ENCODE results near the gene GMNN.
A peak's percentile ranks its signal among the peaks of the same experiment; 100 is the strongest.

Gene GMNN

DNA sequence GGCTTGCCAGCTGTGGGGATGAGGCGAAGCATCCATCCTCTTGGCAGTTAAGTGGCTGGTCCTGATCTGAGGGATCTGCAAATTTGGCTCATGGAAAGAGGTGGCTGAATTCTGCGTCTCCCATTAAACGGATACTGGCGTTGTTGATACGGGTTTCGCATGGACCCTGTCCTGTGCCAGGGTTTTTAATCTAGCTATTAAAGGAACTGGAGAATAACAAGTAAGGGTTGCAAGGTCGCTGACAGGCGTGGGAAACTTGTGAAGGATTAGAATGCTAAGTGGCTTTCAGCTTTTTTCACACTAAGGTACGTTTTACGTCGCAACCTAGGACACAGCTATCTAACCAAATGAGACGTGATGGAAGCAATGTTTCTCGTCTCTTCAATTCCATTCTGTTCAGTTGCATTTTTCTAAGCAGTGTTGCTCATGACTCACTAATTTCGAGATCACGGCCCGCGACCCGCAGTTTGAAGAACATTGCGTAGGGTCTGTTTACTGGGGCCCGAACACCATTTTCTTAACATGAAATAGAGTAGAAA lies 852 bp downstream of the GMNN start:
- H2BK120ac ChIP-seq (ENCODE audit: low read depth, low read length) = no peak overlapping the region
- H3K36me3 ChIP-seq (ENCODE audit: control insufficient read depth, insufficient read depth, low read length) = no peaks in the 10 kb centered on the region
- no peak overlapping the region for H3K23ac ChIP-seq (ENCODE audit: low read length)
- no peak overlapping the region for H2AK5ac ChIP-seq (ENCODE audit: low read length)
- peak overlapping the region; percentile 95 for H3K4me3 ChIP-seq (ENCODE audit: low read length)
- H3K79me2 ChIP-seq (ENCODE audit: control insufficient read depth, insufficient read depth, low read length) = peaks cover 32% of the 10 kb centered on the region
- no peak overlapping the region for H4K5ac ChIP-seq (ENCODE audit: low read length)
- H3K4me1 ChIP-seq (ENCODE audit: control insufficient read depth, low read depth, low read length) = peaks cover 2% of the 10 kb centered on the region
- no peak overlapping the region for H3K4ac ChIP-seq (ENCODE audit: low read depth, low read length)
- no peak for DNase-seq
- H3K18ac ChIP-seq (ENCODE audit: low read length) = no peak overlapping the region
- H3K4me2 ChIP-seq (ENCODE audit: low read length) = peak overlapping the region; percentile 86
- H4K8ac ChIP-seq (ENCODE audit: low read depth, low read length) = no peak overlapping the region
- H3K79me1 ChIP-seq (ENCODE audit: low read length) = no peaks in the 10 kb centered on the region
- H3K9ac ChIP-seq (ENCODE audit: low read length) = peak overlapping the region; percentile 95
- no peak overlapping the region for H2BK5ac ChIP-seq (ENCODE audit: low read length)
- no peaks in the 10 kb centered on the region for H3K27me3 ChIP-seq (ENCODE audit: insufficient read depth, low read length, poor library complexity)
- no peak overlapping the region for H2BK15ac ChIP-seq (replicated peaks; ENCODE audit: low read depth)
- H3K27ac ChIP-seq (ENCODE audit: low read depth, low read length) = peak overlapping the region; percentile 15
- WGBS (ENCODE audit: extremely low coverage, insufficient coverage, low lambda C conversion rate) = no CpG with 5 or more reads among the region's 20 CpGs
- peak overlapping the region; percentile 96 for H3K56ac ChIP-seq (ENCODE audit: low read length)

DNA sequence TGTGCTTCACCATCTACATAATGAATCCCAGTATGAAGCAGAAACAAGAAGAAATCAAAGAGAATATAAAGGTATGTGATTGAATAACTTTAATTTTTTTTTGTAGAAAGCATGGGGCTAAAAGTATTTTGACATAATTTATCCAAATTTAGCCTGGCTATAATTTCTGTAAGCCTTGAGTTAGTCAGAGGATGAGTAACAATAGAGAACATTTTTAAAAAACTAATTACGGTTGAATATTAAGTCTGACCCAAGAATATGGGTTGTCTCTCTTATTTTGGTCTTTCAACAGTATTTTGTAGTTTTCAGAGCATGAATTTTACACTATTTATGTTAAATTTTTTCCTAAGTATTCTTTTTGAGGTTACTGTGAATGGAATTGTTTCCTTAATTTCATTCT lies 2.5 kb downstream of the GMNN start:
- H3K79me2 ChIP-seq (ENCODE audit: control insufficient read depth, insufficient read depth, low read length) = peaks cover 32% of the 10 kb centered on the region
- no peak overlapping the region for H2AK5ac ChIP-seq (ENCODE audit: low read length)
- H3K36me3 ChIP-seq (ENCODE audit: control insufficient read depth, insufficient read depth, low read length) = no peaks in the 10 kb centered on the region
- H3K56ac ChIP-seq (ENCODE audit: low read length) = no peak overlapping the region
- H2BK120ac ChIP-seq (ENCODE audit: low read depth, low read length) = no peak overlapping the region
- H3K27me3 ChIP-seq (ENCODE audit: insufficient read depth, low read length, poor library complexity) = no peaks in the 10 kb centered on the region
- no peak overlapping the region for H3K4me3 ChIP-seq (ENCODE audit: low read length)
- peaks cover 3% of the 10 kb centered on the region for H3K79me1 ChIP-seq (ENCODE audit: low read length)
- H3K23ac ChIP-seq (ENCODE audit: low read length) = no peak overlapping the region
- no peak overlapping the region for H2BK15ac ChIP-seq (replicated peaks; ENCODE audit: low read depth)
- H3K4me1 ChIP-seq (ENCODE audit: control insufficient read depth, low read depth, low read length) = peaks cover 2% of the 10 kb centered on the region
- no peak overlapping the region for H3K4me2 ChIP-seq (ENCODE audit: low read length)
- H4K8ac ChIP-seq (ENCODE audit: low read depth, low read length) = no peak overlapping the region
- no peak for DNase-seq
- no peak overlapping the region for H3K4ac ChIP-seq (ENCODE audit: low read depth, low read length)
- no peak overlapping the region for H3K18ac ChIP-seq (ENCODE audit: low read length)
- no CpG with 5 or more reads among the region's 1 CpG for WGBS (ENCODE audit: extremely low coverage, insufficient coverage, low lambda C conversion rate)
- H3K9ac ChIP-seq (ENCODE audit: low read length) = no peak overlapping the region
- H3K27ac ChIP-seq (ENCODE audit: low read depth, low read length) = no peak overlapping the region
- no peak overlapping the region for H2BK5ac ChIP-seq (ENCODE audit: low read length)
- no peak overlapping the region for H4K5ac ChIP-seq (ENCODE audit: low read length)

DNA sequence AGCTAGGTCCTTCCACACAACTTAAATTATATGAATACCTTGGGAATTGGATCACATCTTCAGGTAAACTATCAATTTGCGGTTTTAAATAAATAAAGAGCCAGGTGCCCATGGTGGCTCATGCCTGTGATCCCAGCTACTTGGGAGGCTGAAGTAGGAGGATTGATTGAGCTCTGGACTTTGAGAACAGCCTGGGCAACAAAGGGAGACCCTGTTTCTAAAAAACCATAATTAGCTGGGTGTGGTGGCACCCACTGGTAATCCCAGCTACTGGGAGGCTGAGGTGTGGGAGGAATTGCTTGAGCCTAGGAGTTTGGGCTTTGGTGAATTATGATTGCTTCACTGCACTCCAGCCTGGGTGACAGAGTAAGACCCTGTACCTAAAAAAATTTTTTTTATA lies 3.4 kb downstream of the GMNN start:
- peaks cover 3% of the 10 kb centered on the region for H3K79me1 ChIP-seq (ENCODE audit: low read length)
- no peak overlapping the region for H2AK5ac ChIP-seq (ENCODE audit: low read length)
- no peak overlapping the region for H3K27ac ChIP-seq (ENCODE audit: low read depth, low read length)
- peaks cover 2% of the 10 kb centered on the region for H3K4me1 ChIP-seq (ENCODE audit: control insufficient read depth, low read depth, low read length)
- no peak overlapping the region for H4K8ac ChIP-seq (ENCODE audit: low read depth, low read length)
- H2BK120ac ChIP-seq (ENCODE audit: low read depth, low read length) = no peak overlapping the region
- H3K4me2 ChIP-seq (ENCODE audit: low read length) = no peak overlapping the region
- peak overlapping the region; percentile 17 for H3K9ac ChIP-seq (ENCODE audit: low read length)
- H2BK15ac ChIP-seq (replicated peaks; ENCODE audit: low read depth) = no peak overlapping the region
- H3K27me3 ChIP-seq (ENCODE audit: insufficient read depth, low read length, poor library complexity) = no peaks in the 10 kb centered on the region
- DNase-seq = no peak
- H3K4me3 ChIP-seq (ENCODE audit: low read length) = no peak overlapping the region
- H3K4ac ChIP-seq (ENCODE audit: low read depth, low read length) = no peak overlapping the region
- peaks cover 32% of the 10 kb centered on the region for H3K79me2 ChIP-seq (ENCODE audit: control insufficient read depth, insufficient read depth, low read length)
- H3K36me3 ChIP-seq (ENCODE audit: control insufficient read depth, insufficient read depth, low read length) = no peaks in the 10 kb centered on the region
- H3K56ac ChIP-seq (ENCODE audit: low read length) = no peak overlapping the region
- H3K18ac ChIP-seq (ENCODE audit: low read length) = no peak overlapping the region
- H4K5ac ChIP-seq (ENCODE audit: low read length) = no peak overlapping the region
- no CpG with 5 or more reads among the region's 1 CpG for WGBS (ENCODE audit: extremely low coverage, insufficient coverage, low lambda C conversion rate)
- H2BK5ac ChIP-seq (ENCODE audit: low read length) = no peak overlapping the region
- no peak overlapping the region for H3K23ac ChIP-seq (ENCODE audit: low read length)

DNA sequence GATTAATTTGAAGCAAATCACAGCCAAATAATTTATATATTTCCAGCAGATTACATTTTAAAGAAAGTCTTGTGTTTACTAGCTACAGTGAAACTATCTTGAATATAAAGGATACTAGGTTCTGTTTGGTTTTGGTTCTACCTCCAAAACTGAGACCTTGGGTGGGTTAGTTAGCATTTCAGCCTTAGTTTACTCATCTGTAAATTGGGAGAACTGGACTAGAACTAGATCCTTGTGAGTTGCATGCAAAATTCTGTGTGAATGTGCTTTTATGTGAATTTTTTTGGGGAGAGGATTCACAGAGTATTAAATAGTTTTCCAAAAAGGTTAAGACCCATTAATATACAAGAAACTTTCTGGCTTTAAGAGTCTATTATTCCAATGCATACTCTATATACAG lies 4.1 kb downstream of the GMNN start:
- no peak overlapping the region for H3K4ac ChIP-seq (ENCODE audit: low read depth, low read length)
- no peak overlapping the region for H3K4me2 ChIP-seq (ENCODE audit: low read length)

DNA sequence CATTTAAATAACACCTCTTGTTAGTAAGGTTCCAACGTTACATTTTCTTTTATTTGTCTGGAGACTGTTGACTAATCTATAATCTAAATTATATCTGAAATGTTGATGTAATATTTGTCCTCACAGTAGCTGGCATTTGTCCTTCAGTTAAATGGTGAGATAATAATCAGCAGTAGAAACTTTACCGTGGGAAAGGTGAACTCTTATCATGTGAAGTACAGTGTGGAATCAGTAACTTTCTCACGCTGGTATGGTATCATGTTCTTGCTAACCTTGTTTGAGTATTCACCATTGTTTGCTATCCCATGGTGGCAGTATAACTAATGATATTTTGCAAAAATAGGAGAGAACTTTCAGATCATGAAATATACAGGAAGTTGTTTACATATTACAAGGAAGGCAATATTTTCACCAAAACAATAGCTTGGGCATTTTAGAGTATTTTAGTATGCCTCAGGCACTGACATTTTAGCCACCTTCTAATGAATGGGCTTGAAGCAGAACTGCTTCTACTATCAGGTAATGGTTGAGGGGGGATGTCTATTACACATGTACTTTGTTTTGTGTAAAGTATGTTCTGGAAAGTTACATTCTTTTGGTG lies 4.8 kb downstream of the GMNN start:
- Histone ChIP-seq H2BK120ac (ENCODE audit: low read depth, low read length) (no peak overlapping the region), H3K4me1 (ENCODE audit: control insufficient read depth, low read depth, low read length) (peaks cover 2% of the 10 kb centered on the region), H3K9ac (ENCODE audit: low read length) (no peak overlapping the region), H3K4me2 (ENCODE audit: low read length) (no peak overlapping the region), H3K4ac (ENCODE audit: low read depth, low read length) (no peak overlapping the region), H2BK15ac (replicated peaks; ENCODE audit: low read depth) (no peak overlapping the region), H3K36me3 (ENCODE audit: control insufficient read depth, insufficient read depth, low read length) (no peaks in the 10 kb centered on the region), H2BK5ac (ENCODE audit: low read length) (no peak overlapping the region), H3K27me3 (ENCODE audit: insufficient read depth, low read length, poor library complexity) (no peaks in the 10 kb centered on the region), H3K4me3 (ENCODE audit: low read length) (no peak overlapping the region), H3K56ac (ENCODE audit: low read length) (no peak overlapping the region), H4K5ac (ENCODE audit: low read length) (no peak overlapping the region), H3K79me1 (ENCODE audit: low read length) (peaks cover 3% of the 10 kb centered on the region), H3K18ac (ENCODE audit: low read length) (no peak overlapping the region), H2AK5ac (ENCODE audit: low read length) (no peak overlapping the region), H4K8ac (ENCODE audit: low read depth, low read length) (no peak overlapping the region), H3K23ac (ENCODE audit: low read length) (no peak overlapping the region), H3K79me2 (ENCODE audit: control insufficient read depth, insufficient read depth, low read length) (peaks cover 32% of the 10 kb centered on the region), H3K27ac (ENCODE audit: low read depth, low read length) (no peak overlapping the region)
- WGBS (ENCODE audit: extremely low coverage, insufficient coverage, low lambda C conversion rate) = no CpG with 5 or more reads among the region's 3 CpGs
- no peak for DNase-seq

More for the DNA sequence above, 4.1 kb downstream of the GMNN start:
- Histone ChIP-seq H3K4me1 (ENCODE audit: control insufficient read depth, low read depth, low read length) (peaks cover 2% of the 10 kb centered on the region), H3K27me3 (ENCODE audit: insufficient read depth, low read length, poor library complexity) (no peaks in the 10 kb centered on the region), H3K4me3 (ENCODE audit: low read length) (no peak overlapping the region), H2AK5ac (ENCODE audit: low read length) (no peak overlapping the region), H3K79me1 (ENCODE audit: low read length) (peaks cover 3% of the 10 kb centered on the region), H4K5ac (ENCODE audit: low read length) (no peak overlapping the region), H3K9ac (ENCODE audit: low read length) (no peak overlapping the region), H4K8ac (ENCODE audit: low read depth, low read length) (no peak overlapping the region), H3K56ac (ENCODE audit: low read length) (no peak overlapping the region), H3K27ac (ENCODE audit: low read depth, low read length) (no peak overlapping the region), H2BK15ac (replicated peaks; ENCODE audit: low read depth) (no peak overlapping the region), H3K18ac (ENCODE audit: low read length) (no peak overlapping the region), H2BK5ac (ENCODE audit: low read length) (no peak overlapping the region), H3K36me3 (ENCODE audit: control insufficient read depth, insufficient read depth, low read length) (no peaks in the 10 kb centered on the region), H3K79me2 (ENCODE audit: control insufficient read depth, insufficient read depth, low read length) (peaks cover 32% of the 10 kb centered on the region), H2BK120ac (ENCODE audit: low read depth, low read length) (no peak overlapping the region), H3K23ac (ENCODE audit: low read length) (no peak overlapping the region)
- no peak for DNase-seq

DNA sequence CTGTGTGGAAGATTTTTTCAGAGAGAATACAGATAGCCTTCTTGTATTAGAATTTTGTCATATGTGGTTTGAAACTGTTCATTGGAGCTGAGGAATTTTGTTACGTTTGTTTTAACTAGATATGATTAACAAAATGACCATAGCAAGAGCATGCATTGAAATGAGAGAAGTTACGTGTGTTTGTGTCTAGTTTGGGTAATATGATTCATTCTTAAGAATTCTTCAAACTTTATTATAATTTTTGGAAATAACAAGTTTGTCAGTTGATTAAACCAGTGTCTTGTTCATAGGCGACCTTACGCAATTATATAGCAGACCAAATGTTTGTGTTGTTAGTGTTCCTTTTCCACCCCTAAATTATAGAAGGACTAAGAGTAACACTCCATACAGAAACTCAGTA lies 5.5 kb downstream of the GMNN start:
- no peak overlapping the region for H2BK5ac ChIP-seq (ENCODE audit: low read length)
- H3K4me3 ChIP-seq (ENCODE audit: low read length) = no peak overlapping the region
- H3K4me2 ChIP-seq (ENCODE audit: low read length) = no peak overlapping the region
- H3K36me3 ChIP-seq (ENCODE audit: control insufficient read depth, insufficient read depth, low read length) = no peaks in the 10 kb centered on the region
- H2AK5ac ChIP-seq (ENCODE audit: low read length) = no peak overlapping the region
- peaks cover 30% of the 10 kb centered on the region for H3K79me2 ChIP-seq (ENCODE audit: control insufficient read depth, insufficient read depth, low read length)
- no peak overlapping the region for H3K23ac ChIP-seq (ENCODE audit: low read length)
- H3K9ac ChIP-seq (ENCODE audit: low read length) = no peak overlapping the region
- peaks cover 2% of the 10 kb centered on the region for H3K4me1 ChIP-seq (ENCODE audit: control insufficient read depth, low read depth, low read length)
- no peak overlapping the region for H2BK15ac ChIP-seq (replicated peaks; ENCODE audit: low read depth)
- no peak overlapping the region for H2BK120ac ChIP-seq (ENCODE audit: low read depth, low read length)
- H3K79me1 ChIP-seq (ENCODE audit: low read length) = peaks cover 3% of the 10 kb centered on the region
- H3K27ac ChIP-seq (ENCODE audit: low read depth, low read length) = no peak overlapping the region
- H4K8ac ChIP-seq (ENCODE audit: low read depth, low read length) = no peak overlapping the region
- no peak overlapping the region for H4K5ac ChIP-seq (ENCODE audit: low read length)
- no peak for DNase-seq
- WGBS (ENCODE audit: extremely low coverage, insufficient coverage, low lambda C conversion rate) = 100% methylated on average over 2 of the region's 4 CpGs
- H3K18ac ChIP-seq (ENCODE audit: low read length) = no peak overlapping the region
- H3K56ac ChIP-seq (ENCODE audit: low read length) = no peak overlapping the region
- H3K27me3 ChIP-seq (ENCODE audit: insufficient read depth, low read length, poor library complexity) = no peaks in the 10 kb centered on the region
- no peak overlapping the region for H3K4ac ChIP-seq (ENCODE audit: low read depth, low read length)

All from mesendoderm (in vitro differentiated cells).